Stimulated activated CD8-positive, alpha-beta memory T cell treated with anti-CD3 and anti-CD28 coated beads, Interleukin-4, amount 100 ng/mL, for 24 hours (primary cell): ENCODE data around the gene CPN2.

Experiments
- DNase-seq: peaks from one replicate; pipeline ENCODE4 v3.0.0-alpha.2; 2020; ENCODE audit warnings: low read depth

Gene CPN2

DNA sequence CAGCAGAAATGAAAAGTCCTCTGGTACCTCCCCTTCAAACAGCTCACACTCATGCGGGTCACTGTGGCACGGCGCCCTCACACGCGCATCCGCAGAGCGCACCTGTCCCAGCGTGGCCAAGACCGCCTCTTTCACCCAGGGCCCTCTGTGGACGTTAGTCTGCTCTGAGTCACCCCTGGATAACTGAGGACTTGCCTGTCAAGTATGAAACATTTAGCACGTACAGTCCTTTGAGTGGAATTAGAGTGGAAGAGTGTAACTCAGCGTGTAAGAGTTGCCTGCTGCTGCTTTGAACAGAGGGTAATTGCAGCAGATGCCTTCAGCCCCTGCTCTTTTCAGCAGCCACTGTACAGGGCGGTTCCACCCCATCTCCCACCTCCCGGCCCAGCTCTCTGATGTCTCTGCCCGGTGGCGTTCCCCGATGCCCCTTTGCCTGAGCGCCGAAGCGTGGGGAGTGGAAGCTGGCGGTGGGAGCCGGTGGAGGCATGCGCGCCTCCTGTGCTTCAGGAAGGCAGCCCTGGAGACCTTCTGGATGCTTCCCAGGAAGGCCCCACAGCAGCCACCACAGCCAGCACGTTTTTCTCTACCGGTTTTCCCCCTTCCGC lies 23.0 kb downstream of the CPN2 start:
- DNase-seq = no peak

DNA sequence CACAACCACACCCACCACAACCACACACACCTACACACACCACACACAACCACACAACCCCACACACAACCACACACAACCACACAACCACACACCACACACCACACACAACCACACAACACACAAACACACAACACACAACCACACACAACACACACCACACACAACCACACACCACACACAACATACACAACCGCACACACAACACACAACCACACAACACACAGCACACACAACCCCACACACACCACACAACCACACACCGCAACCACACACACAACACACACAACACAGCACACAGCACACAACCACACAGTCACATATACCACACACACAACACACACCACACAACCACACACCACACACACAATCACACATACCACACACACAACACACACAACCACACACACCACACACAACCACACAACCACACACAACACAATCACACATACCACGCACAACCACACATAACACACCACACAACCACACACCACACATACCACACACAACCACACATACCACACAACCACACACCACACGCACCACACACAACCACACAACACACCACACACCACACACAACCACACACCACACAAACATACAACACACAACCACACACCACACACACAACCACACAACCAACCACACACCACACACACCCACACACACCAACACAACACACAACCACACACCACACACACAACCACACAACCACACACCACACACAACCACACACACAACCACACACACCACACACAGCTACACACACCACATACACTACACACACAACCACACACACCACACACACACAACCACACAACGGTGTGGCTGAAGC lies 23.7 kb downstream of the CPN2 start:
- no peak for DNase-seq

DNA sequence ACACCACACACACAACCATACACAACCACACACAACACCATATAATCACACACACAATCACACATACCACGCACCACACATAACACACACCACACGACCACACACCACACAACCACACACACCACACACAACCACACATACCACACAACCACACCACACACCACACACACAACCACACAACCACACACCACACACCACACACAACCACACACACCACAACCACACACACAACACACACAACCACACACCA lies 24.2 kb downstream of the CPN2 start:
- DNase-seq = no peak

DNA sequence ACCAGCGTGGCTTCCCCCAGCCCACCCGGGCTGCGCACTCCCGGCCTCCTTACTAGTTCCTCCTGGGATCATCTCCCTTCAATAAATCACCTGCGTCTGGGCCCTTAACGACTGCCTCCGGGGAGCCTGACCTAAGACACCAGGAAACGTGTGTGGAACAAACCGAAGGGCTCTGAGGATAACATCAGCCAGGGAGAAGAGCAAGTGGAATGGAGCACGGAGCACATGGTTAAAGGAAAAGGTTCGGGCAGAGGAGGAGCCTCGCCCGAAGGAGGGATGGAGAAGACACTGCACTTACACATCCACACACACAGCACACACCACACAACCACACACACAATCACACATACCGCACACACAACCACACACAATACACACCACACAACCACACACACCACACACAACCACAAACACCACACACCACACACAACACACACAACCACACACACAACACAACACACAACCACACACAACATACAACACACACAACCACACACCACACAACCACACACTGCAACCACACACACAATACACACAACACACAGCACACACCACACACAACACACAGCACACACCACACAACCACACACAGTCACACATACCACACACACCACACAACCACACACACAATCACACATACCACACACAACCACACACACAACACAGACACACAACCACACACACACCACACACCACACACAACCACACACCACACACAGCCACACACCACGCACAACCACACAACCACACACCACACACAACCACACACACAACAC lies 24.7 kb downstream of the CPN2 start:
- no peak for DNase-seq

DNA sequence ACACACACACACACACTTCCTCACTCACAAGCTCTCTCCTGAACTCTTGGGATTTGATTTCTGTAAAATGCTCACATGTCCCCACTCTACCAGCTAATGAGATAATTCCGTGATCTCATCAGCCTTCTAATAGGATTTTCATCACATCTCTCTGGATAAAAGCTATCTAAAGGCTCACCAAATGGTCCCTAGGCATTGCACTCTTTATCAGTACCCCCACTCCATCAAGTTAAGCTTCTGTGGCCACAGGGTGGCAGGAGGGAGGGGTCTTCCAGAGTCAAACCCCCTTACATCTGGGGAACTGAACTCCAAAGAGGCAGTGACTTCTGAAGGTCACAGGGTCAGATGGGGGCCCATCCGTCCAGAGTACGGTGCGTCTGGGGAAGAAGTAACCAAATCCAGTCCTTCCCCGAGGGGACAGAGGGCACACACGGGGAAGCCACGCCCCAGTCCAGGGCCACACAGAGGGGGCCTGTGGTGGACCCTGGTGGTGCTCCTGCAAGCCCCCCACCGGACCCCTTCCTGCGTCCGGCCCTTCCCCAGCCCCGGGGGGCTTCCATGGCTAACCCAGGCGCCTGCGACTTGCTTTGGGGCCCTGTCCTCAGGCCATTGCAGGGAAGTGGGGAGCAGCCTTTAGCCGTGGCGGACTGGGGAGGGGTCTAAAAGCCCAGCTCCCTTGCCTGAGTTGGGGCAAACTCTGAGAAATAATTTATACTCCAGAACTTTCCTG lies 25.5 kb downstream of the CPN2 start:
- no peak for DNase-seq

DNA sequence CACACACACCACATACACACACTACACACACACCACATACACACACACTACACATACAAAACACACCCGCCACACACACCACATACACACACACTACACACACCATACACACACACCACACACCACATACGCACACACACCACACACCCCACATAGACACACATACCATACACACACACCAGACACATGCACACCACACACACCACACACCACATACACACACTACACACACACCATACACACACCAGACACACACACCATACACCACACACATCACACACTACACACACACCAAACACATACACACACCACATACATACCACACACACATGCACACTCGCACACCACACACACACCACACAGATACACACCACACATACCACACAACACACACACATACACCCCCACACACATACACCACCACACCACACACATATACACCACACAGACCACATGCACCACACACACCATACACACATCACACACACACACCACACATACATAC lies 26.3 kb downstream of the CPN2 start:
- DNase-seq = no peak

DNA sequence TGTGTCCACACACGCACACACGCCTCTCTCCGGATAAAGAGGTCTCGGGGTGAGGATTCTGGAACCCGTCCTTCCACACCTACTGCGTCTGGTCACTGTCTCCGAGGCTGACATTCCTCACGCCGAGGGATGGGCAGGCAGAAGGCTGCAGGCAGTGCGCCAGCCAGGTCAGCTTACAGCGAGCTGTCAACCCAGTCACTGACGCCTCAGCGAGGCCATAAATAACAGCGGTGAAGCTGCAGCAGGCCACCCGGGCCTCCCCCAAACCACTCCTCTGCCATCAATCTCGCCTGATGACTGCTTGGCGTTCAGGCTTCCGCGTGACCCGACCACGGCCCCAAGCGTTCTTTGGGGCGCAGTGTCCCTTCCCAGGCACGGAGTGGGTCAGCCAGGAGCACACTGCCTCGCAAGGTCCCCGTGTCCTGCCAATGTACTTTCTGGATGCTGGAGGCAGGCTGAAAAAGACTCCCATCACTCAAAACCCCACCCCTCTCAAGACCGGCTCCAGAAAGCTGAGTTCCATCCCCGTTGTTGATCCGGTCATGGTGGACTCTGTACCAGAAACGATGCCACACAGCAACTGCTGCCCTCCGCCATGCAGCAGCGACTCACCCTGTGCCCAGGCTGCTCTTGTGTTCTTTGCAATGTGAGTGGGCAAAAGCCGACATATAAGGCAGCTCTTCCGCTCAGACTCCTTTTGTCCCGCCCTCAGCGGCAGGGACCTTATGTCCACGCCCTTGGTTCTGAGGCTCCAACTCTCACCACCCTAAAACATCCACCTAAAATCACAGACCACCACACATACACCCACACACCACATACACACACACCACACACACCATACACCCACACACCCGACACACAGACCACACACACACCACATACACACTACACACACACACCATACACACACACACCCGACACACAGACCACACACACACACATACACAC lies 27.1 kb downstream of the CPN2 start:
- no peak for DNase-seq

DNA sequence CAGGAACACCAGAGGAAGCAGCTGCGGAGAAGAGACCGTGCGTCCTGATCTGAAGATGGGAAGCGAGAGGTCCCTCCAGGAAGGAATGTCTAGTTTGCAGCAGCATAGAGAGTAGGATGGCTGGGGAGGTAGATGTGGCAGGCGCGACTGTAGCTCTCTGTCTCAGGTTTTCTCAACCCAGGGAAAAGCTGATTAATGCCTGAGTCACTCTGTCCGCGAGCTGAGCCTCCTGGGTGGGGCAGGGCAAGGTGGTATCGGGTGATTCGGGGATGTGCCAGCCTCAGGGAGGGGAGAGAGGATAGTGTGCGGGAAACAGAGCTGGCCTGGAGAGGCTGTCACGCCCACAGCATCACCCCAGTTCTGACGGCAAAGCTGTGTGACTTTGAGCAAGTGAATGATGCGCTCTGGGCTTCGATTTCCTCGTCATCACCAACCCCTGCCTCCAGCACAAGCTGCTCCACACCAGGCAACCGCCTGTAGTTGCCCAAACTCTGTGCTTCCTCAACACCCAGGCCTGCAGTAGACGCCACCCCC lies 28.4 kb downstream of the CPN2 start:
- DNase-seq = no peak

DNA sequence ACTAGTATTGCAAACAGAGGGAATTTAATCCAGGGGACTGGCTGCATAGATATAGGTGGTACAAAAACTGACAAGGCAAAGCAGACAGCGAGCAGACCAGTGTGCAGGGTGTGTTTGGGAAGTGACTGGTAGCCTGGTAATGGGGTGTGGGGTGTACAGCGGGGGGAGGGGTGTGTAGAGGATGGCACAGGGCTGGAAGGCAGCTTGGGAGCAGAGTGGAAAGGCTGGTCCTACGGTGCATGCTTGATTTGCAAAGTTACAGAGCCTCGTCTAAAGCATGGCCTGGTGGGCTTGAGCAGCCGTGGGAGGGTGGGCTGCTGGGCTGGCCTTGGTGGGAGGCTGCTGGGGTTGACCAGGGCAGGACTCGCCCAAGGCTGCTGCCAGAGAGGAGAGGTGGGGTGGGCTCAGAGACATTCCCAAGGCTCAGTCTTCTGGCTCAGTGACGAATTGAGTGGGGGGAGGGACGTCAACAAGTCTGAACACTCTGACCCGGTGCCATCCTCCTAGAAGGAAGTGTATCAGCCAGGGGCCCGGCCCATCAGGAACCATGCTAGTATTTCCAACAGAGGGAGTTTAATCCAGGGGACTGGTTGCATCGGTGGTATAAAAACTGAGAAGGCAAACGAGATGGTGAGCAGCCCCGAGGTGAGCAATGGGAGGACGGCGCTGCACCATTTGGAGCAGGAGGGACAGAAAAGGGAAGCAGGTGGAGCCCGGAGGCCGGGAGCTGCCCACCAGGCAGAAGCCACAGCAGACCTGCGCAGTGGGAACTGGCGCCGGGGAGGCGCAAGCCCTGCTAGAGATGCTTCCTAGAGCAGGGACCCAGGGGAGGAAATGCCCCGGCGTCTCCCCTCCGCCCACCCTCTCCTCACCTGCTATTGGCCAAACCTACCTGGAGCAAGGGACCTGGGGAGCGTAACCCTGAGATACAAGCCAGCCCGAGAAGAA lies 29.2 kb downstream of the CPN2 start:
- DNase-seq = no peak

DNA sequence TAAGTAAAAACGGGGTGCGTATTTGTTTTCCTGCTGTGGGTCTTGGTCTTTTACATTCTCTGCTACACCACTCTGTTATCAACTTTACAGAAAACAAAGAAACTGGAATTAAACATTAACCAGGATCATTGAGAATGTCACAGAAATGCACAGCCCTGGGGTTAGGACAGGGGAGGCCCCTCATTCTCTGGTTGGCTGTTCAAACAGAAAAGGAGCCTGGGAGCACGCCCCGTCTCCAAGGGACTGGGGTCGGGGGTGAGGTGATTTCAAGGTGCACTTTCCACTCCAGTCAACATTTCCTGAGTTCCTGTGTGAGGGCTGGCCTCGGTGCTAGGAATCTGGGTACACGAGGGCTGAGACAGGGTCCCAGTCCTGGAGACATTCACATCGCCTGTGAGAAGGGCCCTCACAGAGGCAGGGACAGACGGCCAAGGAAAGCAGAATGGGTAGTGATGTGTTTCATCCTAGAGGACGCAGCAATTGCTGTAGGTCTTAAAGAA lies 30.3 kb downstream of the CPN2 start:
- DNase-seq = no peak

DNA sequence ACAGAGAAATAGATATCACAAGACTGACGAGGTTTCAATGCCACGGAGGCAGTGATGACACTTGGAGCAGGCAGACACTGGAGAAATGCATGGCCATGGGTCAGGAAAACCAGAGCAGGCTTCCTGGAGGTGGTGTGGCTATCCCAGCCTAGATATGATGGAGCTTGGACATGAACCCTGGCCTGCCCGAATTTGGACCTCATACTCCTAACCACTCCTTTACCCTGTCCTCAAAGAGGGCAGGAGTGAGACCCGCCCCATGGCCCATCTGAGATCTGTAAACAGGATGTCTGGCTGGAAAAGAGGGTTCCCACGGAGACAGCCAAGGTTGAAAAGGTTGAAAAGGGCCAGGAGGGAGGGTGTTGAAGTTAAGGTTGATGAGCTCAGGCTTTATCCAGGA lies 31.0 kb downstream of the CPN2 start:
- DNase-seq = no peak

DNA sequence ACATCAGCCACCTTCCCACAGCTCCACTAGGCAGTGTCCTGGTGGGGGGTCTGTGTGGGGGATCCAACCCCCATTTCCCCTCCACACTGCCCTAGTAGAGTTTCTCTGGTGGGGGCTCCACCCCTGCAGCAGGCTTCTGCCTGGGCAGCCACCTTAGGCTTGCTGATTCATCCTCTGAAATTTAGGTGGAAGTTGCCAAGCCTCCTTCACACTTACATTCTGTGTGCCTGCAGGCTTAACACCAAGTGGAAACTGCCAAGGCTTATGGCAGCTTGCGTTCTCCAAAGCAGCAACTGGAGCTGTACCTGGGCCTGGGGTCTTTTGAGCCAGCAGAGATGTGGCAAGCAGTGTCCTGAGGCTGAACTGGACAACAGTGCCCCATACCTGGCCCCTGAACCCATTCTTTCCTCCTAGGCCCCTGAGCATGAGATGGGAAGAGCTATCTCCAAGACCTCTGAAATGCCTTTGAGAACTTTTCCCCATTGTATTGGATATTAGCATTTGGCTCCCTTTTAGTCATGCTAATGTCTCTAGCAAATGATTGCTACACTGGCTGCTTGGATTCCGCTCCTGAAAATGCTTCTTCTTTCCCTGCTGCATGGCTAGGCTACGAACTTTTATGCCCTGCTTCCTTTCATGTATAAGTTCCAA lies 32.5 kb downstream of the CPN2 start:
- no peak for DNase-seq

DNA sequence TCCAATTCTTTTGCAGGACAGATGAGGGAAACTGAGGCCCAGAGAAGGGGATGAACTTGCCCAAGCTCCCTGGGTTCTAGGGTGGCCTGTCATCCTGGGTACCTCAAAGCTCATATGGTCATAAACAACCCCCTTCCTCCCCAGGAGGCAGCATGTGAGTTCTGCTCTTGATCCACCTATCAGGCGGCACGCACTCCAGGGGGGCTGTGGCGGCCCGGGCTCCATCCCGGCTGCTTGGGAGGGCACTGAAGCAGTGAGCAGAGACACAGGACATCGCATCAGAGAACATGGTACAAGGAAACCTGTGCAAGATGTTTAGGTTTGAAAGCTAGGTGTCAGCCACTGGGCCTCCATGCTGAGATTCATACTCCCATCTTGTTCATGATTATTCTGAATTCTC lies 34.2 kb downstream of the CPN2 start:
- DNase-seq = no peak

DNA sequence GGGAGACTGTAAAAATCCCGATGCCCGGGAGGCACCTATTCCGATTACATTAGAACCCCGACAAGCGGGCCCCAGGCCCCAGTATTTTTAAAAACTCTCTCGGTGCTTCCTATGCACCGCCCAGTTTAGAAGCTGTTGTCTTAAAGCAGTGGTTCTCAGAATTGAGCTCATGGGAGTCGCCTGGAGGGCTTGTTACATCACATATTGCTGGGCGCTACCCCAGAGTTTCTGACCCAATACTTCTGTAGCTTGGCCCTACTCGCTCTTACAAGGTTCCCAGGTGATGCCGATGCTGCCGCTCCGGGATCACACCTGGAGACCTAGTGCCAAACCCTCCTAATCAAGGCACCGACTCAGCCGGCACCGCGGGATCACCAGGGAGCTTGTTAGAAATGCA lies 35.2 kb downstream of the CPN2 start:
- no peak for DNase-seq

DNA sequence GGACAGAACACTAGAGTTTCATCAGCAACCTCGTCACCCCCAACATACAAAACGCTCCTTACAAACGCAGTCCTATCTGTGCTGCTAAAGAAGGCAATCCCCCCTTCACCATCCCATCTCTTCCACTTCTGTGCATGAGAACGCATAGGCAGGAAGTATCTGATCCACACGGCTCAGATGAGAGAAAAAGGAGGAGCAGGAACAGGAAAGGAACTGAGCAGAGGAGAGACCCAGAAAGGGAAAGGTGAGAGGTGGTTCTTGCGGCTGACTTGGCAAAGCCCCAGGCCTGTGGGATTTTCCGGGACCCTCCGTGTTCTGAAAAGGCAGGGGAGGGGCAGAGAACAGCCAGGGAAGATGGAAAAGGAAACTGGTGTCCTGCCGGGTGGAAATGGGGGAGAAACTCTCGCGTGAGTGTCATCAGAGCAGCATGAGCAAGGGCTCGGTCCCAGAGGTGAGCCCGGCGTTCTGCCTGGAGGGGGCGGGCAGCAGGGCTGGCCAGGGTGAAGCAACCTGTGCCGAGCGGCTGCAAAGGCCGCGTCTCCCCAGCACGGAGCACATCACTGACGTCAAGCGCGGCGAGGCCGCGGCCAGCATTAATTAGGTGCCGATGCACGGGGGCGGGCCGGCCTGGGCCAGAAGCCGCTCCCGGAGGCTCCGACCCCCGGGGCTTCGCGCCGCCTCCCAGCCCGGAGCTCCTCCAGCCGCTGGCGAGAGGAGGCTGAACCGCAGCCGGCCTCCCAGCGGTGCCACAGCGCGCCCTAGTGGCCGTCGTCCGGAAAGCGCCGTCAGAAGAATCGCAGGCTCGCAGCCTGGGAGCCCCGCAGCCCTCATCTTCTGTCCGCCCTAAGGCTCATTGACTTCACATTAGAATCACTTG lies 35.8 kb downstream of the CPN2 start:
- peak; percentile 77 for DNase-seq

DNA sequence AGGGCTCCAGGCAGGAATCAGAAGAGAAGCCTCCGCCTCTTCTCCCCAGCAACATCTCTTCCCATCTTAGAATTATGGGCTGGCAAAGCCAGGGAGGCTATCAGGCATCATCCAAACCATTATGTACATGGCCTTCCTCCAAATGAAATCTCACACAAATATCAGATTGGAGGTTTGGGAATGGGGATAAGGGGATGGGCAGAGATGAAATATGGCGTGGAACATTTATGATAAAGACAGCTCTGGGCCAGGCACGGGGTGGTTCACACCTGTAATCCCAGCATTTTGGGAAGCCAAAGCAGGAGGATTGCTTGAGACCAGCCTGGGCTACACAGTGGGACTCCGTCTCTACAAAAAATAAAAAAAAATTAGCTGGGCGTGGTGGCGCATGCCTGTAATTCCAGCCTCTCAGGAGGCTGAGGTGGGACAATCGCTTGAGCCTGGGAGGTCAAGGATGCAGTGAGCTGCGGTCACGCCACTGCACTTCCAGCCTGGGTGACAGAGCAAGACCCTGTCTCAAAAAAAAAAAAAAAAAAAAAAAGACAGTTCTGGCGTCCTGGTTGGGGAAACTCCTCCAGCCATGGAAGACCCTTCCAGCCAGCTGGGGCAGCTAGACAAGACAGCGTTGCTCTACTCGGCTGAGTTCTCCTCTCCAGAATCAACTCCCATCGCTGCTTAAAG lies 36.6 kb downstream of the CPN2 start:
- no peak for DNase-seq

DNA sequence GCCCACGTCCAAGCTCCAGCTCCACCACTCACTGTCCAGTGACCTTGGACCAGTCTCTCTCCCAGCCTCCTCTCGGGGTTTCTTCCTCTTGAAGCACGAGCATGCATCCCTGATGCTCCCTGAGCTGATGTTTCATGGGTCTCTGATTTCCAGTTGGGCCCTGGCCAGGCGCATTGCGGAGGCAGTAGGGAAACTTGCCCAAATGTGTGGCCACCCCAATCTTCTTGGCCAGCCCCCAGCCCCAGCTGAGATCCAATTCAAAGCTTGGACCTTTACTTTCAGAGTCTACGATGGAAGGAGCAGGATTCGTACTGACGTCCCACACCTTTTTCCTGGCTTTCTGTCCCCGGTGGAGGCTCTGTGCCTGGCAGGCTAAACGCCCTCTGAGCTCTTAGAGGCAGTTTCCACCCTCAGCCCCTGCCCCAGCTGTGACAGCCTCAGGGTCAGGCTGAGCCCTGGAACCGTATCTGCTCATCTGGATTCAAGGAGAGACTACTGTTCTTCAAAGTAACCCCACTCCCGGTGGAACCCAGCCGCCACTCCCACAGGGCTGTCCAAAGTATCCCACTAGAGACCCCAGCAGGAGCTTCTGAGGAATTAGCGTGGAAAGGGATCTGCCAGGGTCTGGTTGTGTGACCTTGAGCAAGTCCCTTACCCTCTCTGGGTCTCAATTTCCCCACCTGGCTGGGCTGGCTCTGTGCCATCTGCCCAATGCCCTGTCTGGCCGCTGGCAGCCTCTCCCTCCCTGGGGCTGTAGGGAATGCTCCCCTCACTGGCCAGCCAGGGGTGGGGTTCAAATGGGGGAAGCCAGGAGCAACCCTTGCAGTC lies 37.4 kb downstream of the CPN2 start:
- no peak for DNase-seq
